Esophagus muscularis mucosa (tissue), 4 donors: ENCODE results near the gene NBAS. TPM values are rescaled to one million over a fixed set of nuclear protein-coding genes. Genes with fewer than 3 reads are reported as not detected.

Experiments used
- DNase-seq: peaks from one replicate; pipeline ENCODE4 v3.0.0-alpha.2; 2017; ENCODE audit errors: extremely low spot score
- H3K27ac ChIP-seq, 4 donors: fragments of 200-600 bp; sonication (generic); replicated peaks in 1 of 4; 1 replicate in 3 of 4; 2 replicates in 1 of 4; pipeline ENCODE4 v1.5.1; 2016 to 2019; ENCODE audit warnings: mild to moderate bottlenecking in 1 of 4
- H3K27me3 ChIP-seq, 4 donors: fragments of 200-600 bp; sonication (generic); one replicate each; pipeline versions ENCODE4 v1.5.1 to v1.6.0; 2016 to 2019
- H3K36me3 ChIP-seq, 4 donors: fragments of 200-600 bp; sonication (generic); one replicate each; pipeline ENCODE4 v1.5.1; 2016 to 2019
- H3K4me1 ChIP-seq, 4 donors: fragments of 200-600 bp; sonication (generic); one replicate each; pipeline ENCODE4 v1.5.1; 2016 to 2019
- H3K4me3 ChIP-seq, 4 donors: fragments of 200-600 bp; sonication (generic); 1 replicate in 2 of 4; 2 replicates in 2 of 4; pipeline ENCODE4 v1.5.1; 2016 to 2019; ENCODE audit warnings: mild to moderate bottlenecking in 4 of 4, moderate library complexity in 1 of 4
- H3K9me3 ChIP-seq, 4 donors: fragments of 200-600 bp; sonication (generic); 1 replicate in 3 of 4; 2 replicates in 1 of 4; pipeline ENCODE4 v1.5.1; 2016 to 2019
- EP300 ChIP-seq: sonication (generic); formaldehyde crosslinking; IDR thresholded peaks from one replicate; pipeline ENCODE4 v1.6.1; 2017; ENCODE audit warnings: antibody characterized with exemption
- POLR2A ChIP-seq: fragments of 450-650 bp; IDR thresholded peaks from one replicate; pipeline ENCODE4 v1.6.1; 2017; ENCODE audit warnings: antibody characterized with exemption, moderate library complexity, mild to moderate bottlenecking, low read depth
- POLR2AphosphoS5 ChIP-seq, 2 donors: sonication (generic); formaldehyde crosslinking; IDR thresholded peaks; one replicate each; pipeline ENCODE4 v1.6.1; 2017; ENCODE audit warnings: antibody characterized with exemption in 2 of 2
- WGBS: methylation state at CpG from one replicate; pipeline ENCODE4 v1.1.5; 2018; 5-methylcytosine and 5-hydroxymethylcytosine counted together
- intact Hi-C: fragments of 100-400 bp; cut with DNase I; formaldehyde crosslinking; loops from one replicate; pipeline ENCODE4 v1.15.1; 2023
- total RNA-seq, 4 donors: library from RNA; depleted of rRNA; stranded (reverse); fragments of >200 nt; gene quantifications; one replicate each; pipeline versions ENCODE4 v1.1.0 to v1.2.1, GENCODE V29; 2016
- TF ChIP-seq, protein P1 (sequence below), 3 experiments: fragments of 200-600 bp in 2 of 3; fragments of 450-650 bp in 1 of 3; sonication (generic) in 2 of 3; IDR thresholded peaks; one replicate each; pipeline ENCODE4 v1.5.1; 2017 to 2019; ENCODE audit warnings: antibody characterized with exemption in 3 of 3, mild to moderate bottlenecking in 2 of 3, moderate library complexity in 1 of 3

The NBAS gene
- total RNA-seq, 4 donors from 2014 or later = 39.2 to 43.6 (median 42.0) TPM

DNA sequence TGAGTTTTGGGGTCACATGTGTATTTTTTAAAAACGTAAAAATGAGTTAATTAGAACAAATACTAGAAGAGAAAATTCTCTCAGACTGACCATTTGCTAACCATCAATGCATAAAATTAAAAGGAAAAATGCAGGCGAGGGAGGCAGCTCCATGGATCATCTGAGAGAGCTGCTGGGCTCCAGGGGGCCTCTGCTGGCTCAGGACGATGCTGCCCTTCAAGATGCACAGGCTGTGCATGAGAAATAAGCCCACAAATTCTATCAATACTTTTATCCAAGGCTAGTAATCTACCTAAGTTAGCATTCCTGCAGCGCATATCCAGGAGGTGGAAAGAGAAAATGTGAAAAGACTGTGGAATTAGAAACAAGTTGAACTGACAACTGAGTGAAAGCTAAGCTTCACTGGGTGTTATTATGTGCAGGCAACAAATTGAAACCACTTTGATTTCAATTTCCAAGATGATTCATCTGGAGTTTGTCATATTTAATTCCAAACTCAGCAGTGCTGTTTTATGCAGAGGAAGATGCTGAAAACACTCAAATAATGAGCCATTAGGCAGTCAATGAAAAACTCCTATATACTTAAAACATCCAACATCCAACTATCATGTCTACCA lies 261.1 kb downstream of the NBAS start:
- intact Hi-C loops = no loop called here
- no peaks in the 10 kb centered on the region for H3K27me3 ChIP-seq
- 95% methylated on average over 4 of the region's 4 CpGs for WGBS
- DNase-seq = no peak
- TF ChIP-seq POLR2A = no peak
- TF ChIP-seq, protein P1, sequence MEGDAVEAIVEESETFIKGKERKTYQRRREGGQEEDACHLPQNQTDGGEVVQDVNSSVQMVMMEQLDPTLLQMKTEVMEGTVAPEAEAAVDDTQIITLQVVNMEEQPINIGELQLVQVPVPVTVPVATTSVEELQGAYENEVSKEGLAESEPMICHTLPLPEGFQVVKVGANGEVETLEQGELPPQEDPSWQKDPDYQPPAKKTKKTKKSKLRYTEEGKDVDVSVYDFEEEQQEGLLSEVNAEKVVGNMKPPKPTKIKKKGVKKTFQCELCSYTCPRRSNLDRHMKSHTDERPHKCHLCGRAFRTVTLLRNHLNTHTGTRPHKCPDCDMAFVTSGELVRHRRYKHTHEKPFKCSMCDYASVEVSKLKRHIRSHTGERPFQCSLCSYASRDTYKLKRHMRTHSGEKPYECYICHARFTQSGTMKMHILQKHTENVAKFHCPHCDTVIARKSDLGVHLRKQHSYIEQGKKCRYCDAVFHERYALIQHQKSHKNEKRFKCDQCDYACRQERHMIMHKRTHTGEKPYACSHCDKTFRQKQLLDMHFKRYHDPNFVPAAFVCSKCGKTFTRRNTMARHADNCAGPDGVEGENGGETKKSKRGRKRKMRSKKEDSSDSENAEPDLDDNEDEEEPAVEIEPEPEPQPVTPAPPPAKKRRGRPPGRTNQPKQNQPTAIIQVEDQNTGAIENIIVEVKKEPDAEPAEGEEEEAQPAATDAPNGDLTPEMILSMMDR (IDR thresholded peaks at IDR 0.05) = no peak
- TF ChIP-seq POLR2AphosphoS5 (IDR thresholded peaks at IDR 0.05) = no peak
- TF ChIP-seq EP300 = no peak
- H3K4me3 ChIP-seq = no peak overlapping the region
- no peaks in the 10 kb centered on the region for H3K9me3 ChIP-seq
- no peaks in the 10 kb centered on the region for H3K4me1 ChIP-seq
- no peak overlapping the region for H3K27ac ChIP-seq
- H3K36me3 ChIP-seq = peaks cover 8 to 63% (median 35%) of the 10 kb centered on the region in 4 donors

DNA sequence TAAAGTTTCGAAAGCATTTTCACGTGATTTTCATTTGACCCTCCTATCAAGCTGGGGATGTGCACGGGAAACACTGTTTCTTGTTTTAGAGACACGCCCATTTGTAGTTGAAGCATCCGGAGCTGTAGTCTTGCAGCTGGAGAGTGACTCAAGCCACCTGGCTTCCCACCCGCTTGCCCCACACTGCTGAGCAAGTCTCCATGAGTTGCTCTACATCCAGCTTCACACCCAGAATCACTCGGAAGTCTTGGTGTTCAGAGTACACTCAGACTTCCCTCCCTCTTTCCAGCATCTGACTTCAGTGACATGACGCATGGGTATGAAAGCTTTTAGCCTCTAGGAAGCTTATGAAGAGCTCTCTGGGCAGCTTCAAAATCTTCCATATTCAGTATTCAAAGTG lies 262.4 kb downstream of the NBAS start:
- intact Hi-C loops = no loop called here
- H3K9me3 ChIP-seq = no peaks in the 10 kb centered on the region
- peaks cover 4 to 56% (median 30%) of the 10 kb centered on the region in 4 donors for H3K36me3 ChIP-seq
- WGBS = 68% methylated on average over 8 of the region's 8 CpGs
- TF ChIP-seq POLR2AphosphoS5 (IDR thresholded peaks at IDR 0.05) (no peak), POLR2A (no peak)
- H3K27ac ChIP-seq = no peak overlapping the region
- H3K4me1 ChIP-seq = no peaks in the 10 kb centered on the region
- H3K4me3 ChIP-seq = no peak overlapping the region
- no peak for DNase-seq
- no peaks in the 10 kb centered on the region for H3K27me3 ChIP-seq

DNA sequence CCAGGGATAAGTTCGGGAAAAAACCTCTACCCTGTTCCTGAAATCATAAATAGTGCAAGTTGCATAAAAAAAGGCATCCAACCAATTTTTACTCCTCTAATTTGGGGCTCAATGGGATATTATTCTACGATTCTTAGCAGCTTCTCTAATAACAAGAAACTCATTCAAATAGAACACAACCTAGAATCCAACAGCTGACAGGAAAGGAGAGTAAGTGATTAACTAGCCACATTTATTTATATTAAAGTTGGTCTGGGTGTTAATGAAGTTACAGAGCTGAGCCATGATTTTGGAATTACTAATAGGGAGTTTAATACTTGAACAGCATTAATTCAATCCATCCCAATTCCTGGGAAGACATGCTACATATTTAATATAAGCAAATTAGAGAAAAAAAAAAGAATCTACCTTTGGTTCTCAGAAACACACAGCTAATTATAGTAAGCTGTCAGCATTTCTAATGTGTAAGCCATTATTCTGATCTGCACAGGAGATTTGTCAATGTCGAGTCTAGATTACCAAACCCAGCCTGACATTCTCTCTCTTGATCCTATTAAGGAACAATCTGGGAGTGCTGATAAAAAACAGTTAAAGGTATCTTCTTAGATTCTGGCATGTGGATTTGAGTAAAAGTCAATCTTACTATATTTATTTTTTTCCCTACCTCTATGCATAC lies 267.7 kb downstream of the NBAS start:
- Histone ChIP-seq H3K9me3 (no peaks in the 10 kb centered on the region), H3K4me3 (no peak overlapping the region), H3K4me1 (no peaks in the 10 kb centered on the region), H3K36me3 (peaks cover 5 to 57% (median 34%) of the 10 kb centered on the region in 4 donors), H3K27ac (no peak overlapping the region), H3K27me3 (no peaks in the 10 kb centered on the region)
- WGBS = 80% methylated on average over 3 of the region's 3 CpGs
- no peak for DNase-seq
- intact Hi-C loops = no loop called here
- no peak for TF ChIP-seq POLR2AphosphoS5 (IDR thresholded peaks at IDR 0.05)
- TF ChIP-seq, protein P1 (IDR thresholded peaks at IDR 0.05) = no peak

DNA sequence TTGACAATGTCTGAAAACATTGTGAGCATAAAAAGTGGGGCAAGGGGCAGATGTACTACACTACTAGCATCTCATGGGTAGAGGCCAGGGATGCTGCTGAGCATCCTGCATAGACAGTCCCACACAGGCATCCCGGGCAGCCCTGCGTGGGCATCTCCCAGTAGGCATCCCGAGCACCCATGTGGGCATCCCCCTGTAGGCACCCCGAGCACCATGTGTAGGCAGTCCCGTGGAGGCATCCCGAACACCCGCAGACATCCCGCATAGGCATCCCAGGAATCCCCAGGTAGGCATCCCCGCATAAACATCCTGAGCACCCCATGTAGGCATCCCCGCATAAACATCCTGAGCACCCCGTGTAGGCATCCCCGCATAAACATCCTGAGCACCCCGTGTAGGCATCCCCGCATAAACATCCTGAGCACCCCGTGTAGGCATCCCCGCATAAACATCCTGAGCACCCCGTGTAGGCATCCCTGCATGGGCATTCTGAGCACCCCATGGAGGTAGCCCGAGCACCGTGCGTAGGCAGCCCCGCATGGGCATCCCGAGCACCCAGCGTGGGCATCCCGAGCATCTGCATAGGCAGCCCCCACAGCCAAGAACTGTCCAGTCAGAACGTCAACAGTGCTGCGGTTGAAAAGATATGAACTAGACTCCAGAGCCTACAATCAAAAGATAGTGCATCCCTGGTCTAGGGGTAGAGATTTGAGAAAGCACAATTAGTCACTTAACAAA lies 273.5 kb downstream of the NBAS start:
- WGBS = 96% methylated on average over 17 of the region's 26 CpGs
- intact Hi-C loops = no loop called here

More for the DNA sequence above, 273.5 kb downstream of the NBAS start:
- H3K27ac ChIP-seq = no peak overlapping the region
- H3K36me3 ChIP-seq = peaks cover 12 to 65% (median 45%) of the 10 kb centered on the region in 4 donors
- H3K4me1 ChIP-seq = no peaks in the 10 kb centered on the region
- H3K9me3 ChIP-seq = no peaks in the 10 kb centered on the region
- DNase-seq = no peak
- TF ChIP-seq POLR2AphosphoS5 (IDR thresholded peaks at IDR 0.05) = no peak
- TF ChIP-seq, protein P1 (IDR thresholded peaks at IDR 0.05) = no peak
- no peak for TF ChIP-seq POLR2A
- no peak for TF ChIP-seq EP300
- no peak overlapping the region for H3K4me3 ChIP-seq
- H3K27me3 ChIP-seq = no peaks in the 10 kb centered on the region
